Islet precursor cell (in vitro differentiated cells): ENCODE results near the gene CTSW.
"Not testable (repeated sequence)": the region's sequence is repeated elsewhere in the genome, so short reads cannot be mapped to it uniquely, and the experiment has no call there.

Experiments used
- DNase-seq: peaks from one replicate; pipeline ENCODE4 v3.0.0-alpha.2; 2018

Gene CTSW

GRCh38 chr11:65886826-65887722, 7.4 kb downstream of the CTSW start:
- no peak for DNase-seq

- DNase-seq = no peak
Measured at GRCh38 chr11:65887723-65888162, 8.1 kb downstream of the CTSW start.

- peak; percentile 99 for DNase-seq
Measured at GRCh38 chr11:65888163-65888814, 8.7 kb downstream of the CTSW start, which contains the start of gene FIBP. Gene FIBP, minus strand, starts transcription at chr11:65888471. Its CDS starts 53 bp downstream, at chr11:65888418.

- peak; percentile 97 for DNase-seq
Measured at GRCh38 chr11:65890324-65891218, 10.9 kb downstream of the CTSW start, which contains the start of gene CCDC85B. Gene CCDC85B, plus strand, starts transcription at chr11:65890673. Its CDS starts 111 bp downstream, at chr11:65890784.

- DNase-seq = no peak
Measured at GRCh38 chr11:65891219-65892136, 11.8 kb downstream of the CTSW start.

- not testable (repeated sequence) for DNase-seq
Measured at GRCh38 chr11:65892137-65892540, 12.5 kb downstream of the CTSW start.

DNA sequence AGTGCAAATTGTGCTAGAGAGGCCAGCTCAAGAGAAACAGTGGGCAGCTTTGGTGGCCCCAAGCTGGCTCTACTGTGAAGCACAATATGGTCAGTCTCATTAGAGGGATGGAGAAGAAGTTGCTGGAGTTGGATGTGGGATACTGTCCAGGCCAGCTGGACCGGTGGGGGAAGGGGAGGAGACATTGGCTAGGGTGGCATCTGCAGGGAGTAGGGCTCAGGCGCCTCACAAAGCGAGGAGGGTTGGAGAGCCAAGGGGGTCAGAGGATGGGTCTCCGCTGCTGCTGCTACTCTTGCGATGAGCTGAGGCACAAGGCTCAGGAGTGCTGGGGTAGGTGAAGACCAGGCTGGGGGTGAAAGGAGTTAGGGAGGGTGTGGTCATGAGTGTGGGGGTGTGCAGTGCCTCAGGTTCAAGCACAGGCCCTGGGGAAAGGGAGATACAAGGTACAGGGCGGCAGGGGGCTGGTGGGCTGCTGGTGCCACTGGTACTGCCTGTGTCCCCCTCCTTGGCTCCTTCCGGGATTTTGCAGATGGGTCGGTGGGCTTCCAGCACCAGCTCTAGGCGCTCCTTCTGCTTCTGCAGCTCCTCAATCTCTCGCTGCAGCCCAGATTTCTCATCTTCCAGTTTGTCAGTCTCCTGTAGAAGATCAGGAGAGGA, 13.2 kb downstream of the CTSW start:
- DNase-seq = no peak

DNA sequence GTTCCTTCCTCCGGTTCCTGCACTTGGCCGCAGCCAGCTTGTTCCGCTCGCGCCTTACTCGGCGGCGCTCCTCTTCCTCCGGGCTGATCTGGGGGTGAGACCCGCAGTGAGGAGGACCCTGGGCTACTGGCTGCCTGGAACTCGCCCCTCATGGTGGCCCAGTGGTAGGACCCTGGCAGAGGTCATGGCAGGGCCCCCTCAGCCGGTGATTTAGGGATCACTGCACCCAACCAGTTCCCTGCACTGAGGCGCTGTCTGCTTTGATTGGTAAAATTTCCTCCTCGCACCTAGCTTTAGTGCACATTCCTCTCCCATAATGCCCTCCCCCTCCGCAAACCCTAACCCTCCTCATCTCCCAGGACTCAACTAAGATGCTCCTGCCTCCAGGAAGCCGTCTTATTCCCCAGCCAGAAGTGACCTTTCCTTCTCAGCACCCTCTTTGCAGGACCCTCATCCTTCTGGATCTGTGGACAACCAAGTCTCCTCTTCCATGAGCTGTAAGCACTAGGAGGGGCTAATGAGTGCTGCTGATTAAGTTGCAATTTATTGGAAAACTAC, 14.5 kb downstream of the CTSW start:
- no peak for DNase-seq

DNA sequence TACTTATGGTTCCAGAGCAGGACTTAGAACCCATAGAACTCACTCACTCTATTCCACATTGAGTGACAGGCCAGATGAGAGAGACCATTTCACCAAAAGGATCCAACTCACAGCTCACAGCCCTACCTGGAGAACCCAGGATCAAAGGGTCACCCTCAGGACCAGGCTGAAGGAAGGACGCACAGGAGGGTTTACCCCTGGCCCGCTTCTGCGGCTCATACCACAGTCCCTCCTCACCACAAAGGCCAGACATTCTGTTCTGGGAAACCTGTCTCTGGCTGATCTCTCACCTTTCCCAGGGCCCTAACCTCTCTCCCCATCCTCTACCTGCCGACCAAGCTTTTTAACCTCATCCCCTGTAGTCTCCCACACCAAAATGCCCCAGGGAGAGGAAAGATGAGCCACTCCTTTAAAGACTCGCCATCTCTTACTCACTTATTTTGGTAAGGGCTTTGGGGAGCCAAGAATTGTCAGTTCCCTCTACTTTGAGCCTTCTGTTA, 15.9 kb downstream of the CTSW start:
- DNase-seq = no peak

DNA sequence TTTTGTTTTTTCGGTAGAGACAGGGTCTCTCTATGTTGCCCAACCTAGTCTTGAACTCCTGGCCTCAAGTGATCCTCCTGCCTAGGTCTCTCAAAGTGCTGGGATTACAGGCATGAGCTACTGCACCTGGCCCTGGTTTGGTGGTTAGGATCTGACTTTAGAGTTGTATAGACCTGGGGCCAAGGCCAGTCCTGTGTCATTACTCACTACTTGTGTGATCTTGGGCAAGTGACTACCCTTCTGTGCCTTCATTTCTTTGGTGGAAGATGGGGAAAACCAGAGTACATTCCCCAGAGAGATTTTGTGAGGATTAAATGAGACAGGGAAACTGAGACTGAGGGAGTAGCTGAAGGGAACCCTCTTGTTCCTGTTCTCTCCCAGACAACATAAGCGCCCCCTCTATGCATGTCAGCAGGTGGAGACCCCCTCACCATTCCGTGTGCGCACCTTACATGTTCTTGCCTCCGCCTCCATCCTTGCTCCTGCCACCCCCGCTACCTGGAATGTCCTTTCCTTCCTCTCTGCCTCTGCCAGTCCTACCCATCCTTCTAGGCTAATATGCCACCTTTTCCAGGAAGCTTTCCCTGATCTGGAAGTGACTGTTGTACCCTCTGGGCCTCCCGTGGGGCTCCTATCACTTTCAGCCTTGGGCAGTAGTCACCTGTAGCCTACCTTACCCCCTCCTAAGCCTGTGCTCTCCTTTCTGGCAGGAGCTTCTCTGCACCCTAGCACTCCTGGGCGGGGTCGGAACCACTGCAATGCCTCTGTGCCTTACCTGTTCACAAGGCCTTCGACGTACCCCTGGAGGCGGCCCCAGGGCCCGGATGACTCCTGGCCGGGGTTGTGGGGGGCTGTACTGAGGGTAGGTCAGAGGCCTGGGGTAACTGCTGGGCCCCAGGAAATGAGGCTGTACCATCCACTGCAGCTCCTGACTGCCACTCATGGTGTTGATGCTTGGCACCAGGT, 16.7 kb downstream of the CTSW start:
- no peak for DNase-seq

GRCh38 chr11:65897020-65897471, 17.4 kb downstream of the CTSW start:
- no peak for DNase-seq

GRCh38 chr11:65898656-65899355, 19.2 kb downstream of the CTSW start:
- DNase-seq = no peak

DNA sequence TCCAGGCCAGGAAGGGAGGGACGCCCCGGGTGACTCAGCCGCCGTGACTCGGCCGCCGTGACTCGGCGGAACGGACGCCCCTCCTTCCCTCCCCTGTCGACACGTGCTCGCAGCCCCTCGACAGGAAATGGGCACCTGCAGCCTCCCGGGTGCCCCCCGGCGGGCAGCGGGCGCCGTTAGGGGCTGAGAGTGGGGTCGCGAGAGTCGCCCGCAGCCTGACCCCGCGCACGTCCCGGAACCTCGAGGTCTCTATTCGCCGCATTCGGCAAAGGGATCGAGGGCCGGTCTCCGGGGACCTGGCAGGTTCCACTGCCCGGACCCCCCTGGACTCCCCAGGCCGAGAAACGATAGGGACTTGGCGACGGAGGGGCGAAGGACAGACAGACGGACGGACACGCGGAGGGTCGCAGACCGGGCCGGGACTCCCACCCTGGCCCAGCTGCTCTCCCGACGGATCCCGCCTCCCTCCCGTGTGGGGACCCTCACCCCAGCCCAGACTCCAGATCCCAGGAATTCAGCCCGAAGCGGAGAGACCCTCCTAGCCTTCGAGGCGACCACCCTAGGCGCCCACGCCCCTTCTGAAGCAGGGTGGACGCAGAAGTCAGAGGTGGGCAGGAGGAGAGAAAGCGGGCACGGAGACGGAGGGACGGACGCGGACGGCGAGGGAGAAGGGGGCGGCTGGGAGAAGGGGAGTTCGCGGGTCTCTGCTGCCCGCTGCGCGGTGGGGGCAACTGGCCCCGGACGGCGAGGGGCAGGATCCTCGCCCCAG, 19.9 kb downstream of the CTSW start:
- peak; percentile 92 for DNase-seq

GRCh38 chr11:65900125-65900898, 20.7 kb downstream of the CTSW start, which contains the start of gene FOSL1:
Gene FOSL1, minus strand, starts transcription at chr11:65900388. Its CDS starts 49 bp downstream, at chr11:65900339.
- peak; percentile 97 for DNase-seq

DNA sequence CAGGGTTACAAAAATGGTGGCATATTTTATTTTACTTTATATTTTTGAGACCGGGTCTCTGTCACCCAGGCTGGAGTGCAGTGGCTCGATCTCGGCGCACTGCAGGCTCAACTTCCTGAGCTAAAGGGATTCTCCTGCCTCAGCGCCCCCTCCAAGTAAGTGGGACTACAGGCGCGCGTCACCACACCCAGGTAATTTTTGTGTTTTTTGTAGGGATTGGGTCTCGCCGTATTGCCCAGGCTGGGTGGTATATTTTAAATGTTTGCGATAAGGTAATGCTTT, 21.2 kb downstream of the CTSW start:
- no peak for DNase-seq

- DNase-seq = peak; percentile 96
Measured at GRCh38 chr11:65903068-65903481, 23.4 kb downstream of the CTSW start.

GRCh38 chr11:65903715-65904114, 24.1 kb downstream of the CTSW start:
- DNase-seq = no peak
